Liver (tissue), 9 donors: ENCODE results near the gene LMF2. TPM values are rescaled to one million over a fixed set of nuclear protein-coding genes. Genes with fewer than 3 reads are reported as not detected.

Source experiments
- DNase-seq: peaks from one replicate; pipeline ENCODE4 v3.0.0-alpha.2; 2017; ENCODE audit warnings: low spot score
- H3K27ac ChIP-seq, 2 donors: one replicate each; pipeline ENCODE4 v1.7.0; 2013; ENCODE audit warnings: inconsistent platforms in 2 of 2, low read length in 2 of 2, control low read depth in 1 of 2, low read depth in 1 of 2, mild to moderate bottlenecking in 1 of 2
- H3K27me3 ChIP-seq, 4 donors: one replicate each; pipeline versions ENCODE4 v1.6.1 to v1.7.0; 2013; ENCODE audit warnings: low read length in 3 of 4, inconsistent platforms in 1 of 4, mild to moderate bottlenecking in 1 of 4, moderate library complexity in 1 of 4; ENCODE audit not compliant: control insufficient read depth in 4 of 4, insufficient read depth in 4 of 4
- H3K36me3 ChIP-seq, 4 donors: one replicate each; pipeline versions ENCODE4 v1.6.1 to v1.7.0; 2013; ENCODE audit warnings: low read length in 3 of 4, mild to moderate bottlenecking in 3 of 4, low read depth in 1 of 4, moderate library complexity in 1 of 4; ENCODE audit not compliant: control insufficient read depth in 4 of 4, insufficient read depth in 3 of 4
- H3K4me1 ChIP-seq, 4 donors: one replicate each; pipeline versions ENCODE4 v1.6.1 to v1.7.0; 2013; ENCODE audit warnings: low read length in 3 of 4, mild to moderate bottlenecking in 3 of 4, moderate library complexity in 1 of 4; ENCODE audit not compliant: control insufficient read depth in 4 of 4, insufficient read depth in 4 of 4
- H3K4me3 ChIP-seq, 3 donors: one replicate each; pipeline versions ENCODE4 v1.6.1 to v1.7.0; 2013; ENCODE audit warnings: low read length in 3 of 3, control low read depth in 1 of 3, low read depth in 1 of 3, mild to moderate bottlenecking in 1 of 3
- H3K9ac ChIP-seq, 2 donors: one replicate each; pipeline ENCODE4 v1.7.0; 2013; ENCODE audit warnings: low read length in 2 of 2, mild to moderate bottlenecking in 2 of 2, moderate library complexity in 2 of 2, control low read depth in 1 of 2, low read depth in 1 of 2
- H3K9me3 ChIP-seq, 4 donors: one replicate each; pipeline versions ENCODE4 v1.6.1 to v1.7.0; 2013; ENCODE audit warnings: low read length in 3 of 4; ENCODE audit not compliant: control insufficient read depth in 4 of 4
- ATF3 ChIP-seq: IDR thresholded peaks from 2 replicates; pipeline ENCODE4 v1.6.1; 2016; ENCODE audit warnings: antibody characterized with exemption
- CTCF ChIP-seq: fragments of 150-350 bp; IDR thresholded peaks from 2 replicates; pipeline ENCODE4 v1.5.1; 2017; ENCODE audit warnings: improper control_type of control experiment, low read depth, low read length; ENCODE audit not compliant: missing input control
- EGR1 ChIP-seq, 2 donors: IDR thresholded peaks; 2 replicates each; pipeline ENCODE4 v1.6.1; 2016 to 2018; ENCODE audit warnings: antibody characterized with exemption in 2 of 2, low read depth in 2 of 2
- FOXA1 ChIP-seq: IDR thresholded peaks from 2 replicates; pipeline ENCODE4 v1.6.1; 2016; ENCODE audit warnings: antibody characterized with exemption
- FOXA2 ChIP-seq: IDR thresholded peaks from 2 replicates; pipeline ENCODE4 v1.6.1; 2016; ENCODE audit warnings: antibody characterized with exemption
- HNF4A ChIP-seq, 2 donors: conservative IDR thresholded peaks; 2 replicates each; pipeline ENCODE4 v1.6.1; 2016; ENCODE audit warnings: antibody characterized with exemption in 2 of 2, mild to moderate bottlenecking in 2 of 2
- HNF4G ChIP-seq: IDR thresholded peaks from 2 replicates; pipeline ENCODE4 v1.6.1; 2016; ENCODE audit warnings: antibody characterized with exemption
- JUND ChIP-seq, 2 donors: IDR thresholded peaks; 2 replicates each; pipeline ENCODE4 v1.6.1; 2016; ENCODE audit warnings: antibody characterized with exemption in 2 of 2
- MAX ChIP-seq: IDR thresholded peaks from 2 replicates; pipeline ENCODE4 v1.6.1; 2016; ENCODE audit warnings: antibody characterized with exemption
- NR2F2 ChIP-seq: IDR thresholded peaks from 2 replicates; pipeline ENCODE4 v1.6.1; 2016; ENCODE audit warnings: antibody characterized with exemption
- RAD21 ChIP-seq, 2 donors: IDR thresholded peaks; 2 replicates each; pipeline ENCODE4 v1.6.1; 2016; ENCODE audit warnings: antibody characterized with exemption in 2 of 2, mild to moderate bottlenecking in 2 of 2
- REST ChIP-seq: IDR thresholded peaks from 2 replicates; pipeline ENCODE4 v1.6.1; 2016; ENCODE audit warnings: antibody characterized with exemption, mild to moderate bottlenecking
- RXRA ChIP-seq, 2 donors: IDR thresholded peaks; 2 replicates each; pipeline ENCODE4 v1.6.1; 2017 to 2018; ENCODE audit warnings: antibody characterized with exemption in 2 of 2, mild to moderate bottlenecking in 1 of 2
- SP1 ChIP-seq: IDR thresholded peaks from 2 replicates; pipeline ENCODE4 v1.6.1; 2018; ENCODE audit warnings: antibody characterized with exemption, mild to moderate bottlenecking
- TAF1 ChIP-seq: conservative IDR thresholded peaks from 2 replicates; pipeline ENCODE4 v1.6.1; 2016; ENCODE audit warnings: antibody characterized with exemption, mild to moderate bottlenecking
- YY1 ChIP-seq: IDR thresholded peaks from 2 replicates; pipeline ENCODE4 v1.6.1; 2016; ENCODE audit warnings: antibody characterized with exemption, mild to moderate bottlenecking
- ZBTB33 ChIP-seq: IDR thresholded peaks from 2 replicates; pipeline ENCODE4 v1.6.1; 2016; ENCODE audit warnings: antibody characterized with exemption
- WGBS: extraction: QIAGEN DNeasy Blood & Tissue Kit; methylation state at CpG from one replicate; pipeline ENCODE4 v1.1.7; 2013; 5-methylcytosine and 5-hydroxymethylcytosine counted together
- polyA plus RNA-seq, 2 donors: library from polyadenylated mRNA; stranded (reverse) in 1 of 2; unstranded in 1 of 2; fragments of 200-250 nt in 1 of 2; fragments of >200 nt in 1 of 2; fragmentation: Nextera tagmentation in 1 of 2; extraction: Ambion mirVana in 1 of 2; gene quantifications; one replicate each; pipeline versions ENCODE4 v1.2.1 to v1.2.3, GENCODE V29; 2013 to 2015
- total RNA-seq, 2 donors: library from RNA; depleted of rRNA; stranded (reverse); fragments of >200 nt; gene quantifications; one replicate each; pipeline ENCODE4 v1.2.3, GENCODE V29; 2014
- donor health status: healthy.
- donor health status: healthy.
- donor health status: healthy.
- donor health status: healthy.
- donor health status: healthy.

Gene LMF2
- total and polyA plus RNA-seq, 4 donors, result 16.7 to 35.6 (median 25.9) TPM

- peaks cover 9 to 41% (median 24%) of the 10 kb centered on the region in 4 donors for H3K4me1 ChIP-seq
- H3K4me3 ChIP-seq, result no peak overlapping the region
- no peaks in the 10 kb centered on the region for H3K9me3 ChIP-seq
- TF ChIP-seq RXRA (IDR thresholded peaks at IDR 0.05) (no peak), SP1 (no peak), CTCF (no peak), FOXA2 (no peak), HNF4G (no peak), REST (no peak), ZBTB33 (no peak), RAD21 (IDR thresholded peaks at IDR 0.05) (no peak)
- no peaks in the 10 kb centered on the region for H3K27me3 ChIP-seq
- DNase-seq, result no peak
- no peak overlapping the region for H3K27ac ChIP-seq
- H3K36me3 ChIP-seq, result peaks cover 4 to 11% (median 8%) of the 10 kb centered on the region in 4 donors
- no peak overlapping the region for H3K9ac ChIP-seq
- 88% methylated on average over 21 of the region's 21 CpGs for WGBS
Observed at GRCh38 chr22:50471197-50471847, 36.2 kb downstream of the LMF2 start.

- Histone ChIP-seq H3K9me3 (no peaks in the 10 kb centered on the region), H3K4me3 (no peak overlapping the region), H3K36me3 (peaks cover 9 to 20% (median 14%) of the 10 kb centered on the region in 4 donors), H3K27me3 (no peaks in the 10 kb centered on the region), H3K27ac (no peak overlapping the region), H3K4me1 (peaks cover 7 to 39% (median 21%) of the 10 kb centered on the region in 4 donors), H3K9ac (no peak overlapping the region)
- 85% methylated on average over 6 of the region's 6 CpGs for WGBS
- no peak for DNase-seq
- TF ChIP-seq REST, result no peak
- no peak for TF ChIP-seq FOXA1
- no peak for TF ChIP-seq EGR1 (IDR thresholded peaks at IDR 0.05; ENCODE audit: low read depth in 2 of 2)
- no peak for TF ChIP-seq FOXA2
- no peak for TF ChIP-seq SP1
- TF ChIP-seq ATF3, result no peak
- TF ChIP-seq RXRA (IDR thresholded peaks at IDR 0.05), result no peak
- TF ChIP-seq YY1, result no peak
- no peak for TF ChIP-seq HNF4G
- no peak for TF ChIP-seq NR2F2
- TF ChIP-seq JUND (IDR thresholded peaks at IDR 0.05), result no peak
- no peak for TF ChIP-seq CTCF
- no peak for TF ChIP-seq HNF4A (conservative IDR thresholded peaks at IDR 0.05)
- no peak for TF ChIP-seq RAD21 (IDR thresholded peaks at IDR 0.05)
- no peak for TF ChIP-seq MAX
- no peak for TF ChIP-seq TAF1
Observed at GRCh38 chr22:50470491-50470890, 37.0 kb downstream of the LMF2 start.
